Measurements from ENCODE around the gene CLN3.

CLN3 gene

DNA sequence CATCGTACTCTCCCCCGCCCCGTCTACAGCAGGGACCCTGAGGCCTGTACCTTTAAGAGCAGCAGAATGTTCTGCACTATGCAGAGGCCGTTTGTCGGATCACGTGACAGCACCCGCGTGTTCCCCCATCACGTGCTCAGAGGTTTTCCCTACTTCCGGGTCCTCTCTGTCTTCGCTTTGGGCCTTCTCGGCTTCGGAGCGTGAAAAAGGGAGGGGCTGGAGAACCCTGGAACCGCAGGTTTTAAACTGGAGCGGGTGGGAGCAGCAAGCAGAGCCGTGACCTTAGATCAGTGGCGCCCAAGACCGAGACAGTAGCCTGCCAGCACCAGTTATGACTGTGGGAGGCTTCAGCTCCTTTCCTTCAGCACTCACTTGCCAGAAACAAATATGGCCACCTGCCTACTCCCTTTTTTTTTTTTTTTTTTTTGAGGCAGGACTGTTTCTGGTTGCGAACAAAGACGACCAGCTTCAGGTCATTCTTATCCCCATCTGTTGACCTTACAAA, at the start of gene CLN3:
Gene CLN3 (minus strand): TSS at position 105 of the 505 bp plus-strand sequence. CDS start 315 bp downstream, outside the sequence.
- TF ChIP-seq, protein P1, sequence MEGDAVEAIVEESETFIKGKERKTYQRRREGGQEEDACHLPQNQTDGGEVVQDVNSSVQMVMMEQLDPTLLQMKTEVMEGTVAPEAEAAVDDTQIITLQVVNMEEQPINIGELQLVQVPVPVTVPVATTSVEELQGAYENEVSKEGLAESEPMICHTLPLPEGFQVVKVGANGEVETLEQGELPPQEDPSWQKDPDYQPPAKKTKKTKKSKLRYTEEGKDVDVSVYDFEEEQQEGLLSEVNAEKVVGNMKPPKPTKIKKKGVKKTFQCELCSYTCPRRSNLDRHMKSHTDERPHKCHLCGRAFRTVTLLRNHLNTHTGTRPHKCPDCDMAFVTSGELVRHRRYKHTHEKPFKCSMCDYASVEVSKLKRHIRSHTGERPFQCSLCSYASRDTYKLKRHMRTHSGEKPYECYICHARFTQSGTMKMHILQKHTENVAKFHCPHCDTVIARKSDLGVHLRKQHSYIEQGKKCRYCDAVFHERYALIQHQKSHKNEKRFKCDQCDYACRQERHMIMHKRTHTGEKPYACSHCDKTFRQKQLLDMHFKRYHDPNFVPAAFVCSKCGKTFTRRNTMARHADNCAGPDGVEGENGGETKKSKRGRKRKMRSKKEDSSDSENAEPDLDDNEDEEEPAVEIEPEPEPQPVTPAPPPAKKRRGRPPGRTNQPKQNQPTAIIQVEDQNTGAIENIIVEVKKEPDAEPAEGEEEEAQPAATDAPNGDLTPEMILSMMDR (conservative IDR thresholded peaks at IDR 0.05; ENCODE audit: low read length) = no peak
- peak within 1 kb of the TSS; percentile 98 for H3K4me3 ChIP-seq (ENCODE audit: low read length)

DNA sequence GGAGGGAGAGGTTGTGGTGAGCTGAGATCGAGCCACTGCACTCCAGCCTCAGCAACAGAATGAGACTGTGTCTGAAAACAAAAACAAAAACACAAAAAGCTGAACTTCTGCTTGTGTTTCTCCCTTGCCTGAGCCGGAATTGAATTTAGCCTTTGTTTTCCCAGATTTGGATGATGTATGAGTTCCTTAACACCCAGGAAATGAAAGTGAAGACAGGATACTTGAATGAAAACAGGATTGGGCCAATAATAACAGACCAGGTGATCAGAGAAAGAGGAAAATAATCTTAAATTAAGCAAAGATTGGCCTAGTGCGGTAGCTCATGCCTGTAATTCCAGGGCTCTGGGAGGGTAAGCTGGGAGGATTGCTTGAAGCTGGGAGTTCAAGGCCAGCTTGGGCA, 48.5 kb upstream of the CLN3 start:
- TF ChIP-seq, protein P1 (conservative IDR thresholded peaks at IDR 0.05; ENCODE audit: low read length) = no peak
- DNase-seq (ENCODE audit: low read depth) = no peak
- H3K4me3 ChIP-seq (ENCODE audit: low read length) = no peak overlapping the region

More for the DNA sequence above, at the start of gene CLN3:
- peak; percentile 95 for DNase-seq (ENCODE audit: low read depth)

DNA sequence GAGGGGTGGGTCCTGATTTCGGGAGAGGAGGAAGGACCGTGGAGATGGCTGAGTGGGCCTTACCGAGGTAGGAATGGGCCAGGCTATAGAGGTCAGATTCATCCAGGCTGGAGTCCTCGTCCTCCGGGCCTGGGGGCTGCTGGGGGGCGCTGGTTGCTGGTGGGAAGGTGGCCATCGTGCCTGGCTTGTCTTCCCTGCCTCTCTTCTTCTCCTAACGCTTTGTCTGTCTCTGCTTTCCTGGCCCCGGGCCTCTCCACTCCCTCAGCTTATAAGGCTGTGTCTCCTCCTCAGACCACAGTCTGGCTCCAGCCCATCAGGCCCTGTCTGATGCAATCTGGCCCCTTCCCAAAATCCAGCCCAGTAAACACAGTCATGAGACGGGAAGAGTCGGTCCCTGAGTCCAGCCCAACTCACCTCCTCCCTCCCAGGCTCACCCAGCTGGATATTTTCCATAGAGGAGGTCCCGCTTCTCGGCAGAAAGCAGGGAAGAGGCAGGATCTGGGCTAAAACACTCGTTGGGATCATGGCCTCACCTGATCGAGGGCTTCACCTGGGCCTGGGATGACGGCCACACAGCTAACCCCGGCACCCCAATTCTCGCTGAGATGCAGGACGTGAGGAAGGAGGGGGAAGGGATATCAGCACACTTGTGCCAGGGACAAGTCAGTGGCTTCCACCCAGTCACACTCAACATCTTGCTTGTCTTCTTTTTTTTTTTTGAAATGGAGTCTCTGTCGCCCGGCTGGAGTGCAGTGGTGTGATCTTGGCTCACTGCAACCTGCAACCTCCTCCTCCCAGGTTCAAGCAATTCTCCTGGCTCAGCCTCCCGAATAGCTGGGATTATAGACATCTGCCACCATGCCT, 47.1 kb upstream of the CLN3 start, which contains the start of gene NUPR1:
Gene NUPR1 (minus strand): TSS at position 242 of the 864 bp plus-strand sequence. CDS start 67 bp downstream, at position 175.
- TF ChIP-seq, protein P1 (conservative IDR thresholded peaks at IDR 0.05; ENCODE audit: low read length) = no peak
- peak within 1 kb of the TSS; percentile 88 for H3K4me3 ChIP-seq (ENCODE audit: low read length)
- DNase-seq (ENCODE audit: low read depth) = peak; percentile 99

DNA sequence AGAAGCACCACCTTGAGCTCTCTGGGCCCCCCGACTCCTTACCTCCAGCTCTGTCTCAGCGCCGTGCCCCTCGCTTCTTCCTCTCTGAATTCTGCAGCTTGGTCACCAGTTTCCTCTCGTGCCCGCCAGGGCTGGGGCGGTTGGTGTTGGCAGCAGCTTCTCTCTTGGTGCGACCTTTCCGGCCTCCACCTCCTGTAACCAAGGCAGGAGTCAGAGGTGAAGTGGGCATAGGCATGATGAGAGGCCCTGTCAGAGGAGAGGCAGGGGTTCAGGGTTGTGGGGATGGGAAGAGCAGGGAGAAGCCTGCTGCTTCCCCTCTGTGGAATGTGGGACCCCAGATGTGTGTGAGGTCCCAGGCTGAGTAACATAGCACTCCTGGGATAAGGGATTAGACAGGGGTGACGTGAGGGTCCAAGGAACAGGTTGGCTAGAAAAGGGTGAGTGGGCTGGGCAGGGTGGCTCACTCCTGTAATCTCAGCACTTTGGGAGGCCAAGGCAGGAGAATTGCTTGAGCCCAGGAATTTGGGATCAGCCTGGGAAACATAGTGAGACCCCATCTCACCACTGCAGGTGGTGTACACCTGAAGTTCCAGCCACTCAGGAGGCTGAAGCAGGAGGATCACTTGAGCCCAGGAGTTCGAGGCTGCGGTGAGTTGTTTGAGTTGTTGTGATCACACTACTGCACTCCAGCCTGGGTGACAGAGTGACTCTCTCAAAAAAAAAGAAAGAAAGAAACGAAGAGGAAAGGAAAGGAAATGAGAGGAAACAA, 46.3 kb upstream of the CLN3 start:
- TF ChIP-seq, protein P1 (conservative IDR thresholded peaks at IDR 0.05; ENCODE audit: low read length) = no peak
- no peak for DNase-seq (ENCODE audit: low read depth)
- H3K4me3 ChIP-seq (ENCODE audit: low read length) = peak overlapping the region; percentile 88

DNA sequence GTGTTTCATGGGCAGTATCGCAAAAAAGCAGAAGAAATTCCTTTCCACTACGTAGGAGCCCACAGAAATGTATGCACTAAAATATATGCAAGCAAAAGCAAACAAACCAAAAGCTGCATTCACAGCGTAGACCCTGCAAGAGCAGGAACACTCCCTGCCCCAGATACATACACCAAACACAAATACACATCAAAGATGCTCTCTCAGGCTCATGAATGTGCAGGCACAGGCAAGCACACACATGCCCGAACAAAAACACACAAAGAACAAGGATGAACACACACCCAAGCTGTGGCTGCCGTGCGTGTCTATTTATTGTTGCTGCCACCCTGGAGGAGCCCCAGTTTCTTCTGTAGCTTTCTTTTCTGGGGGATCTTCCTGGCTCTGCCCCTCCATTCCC, 45.2 kb upstream of the CLN3 start:
- TF ChIP-seq, protein P1 (conservative IDR thresholded peaks at IDR 0.05; ENCODE audit: low read length) = no peak
- H3K4me3 ChIP-seq (ENCODE audit: low read length) = peak overlapping the region; percentile 88
- DNase-seq (ENCODE audit: low read depth) = no peak

DNA sequence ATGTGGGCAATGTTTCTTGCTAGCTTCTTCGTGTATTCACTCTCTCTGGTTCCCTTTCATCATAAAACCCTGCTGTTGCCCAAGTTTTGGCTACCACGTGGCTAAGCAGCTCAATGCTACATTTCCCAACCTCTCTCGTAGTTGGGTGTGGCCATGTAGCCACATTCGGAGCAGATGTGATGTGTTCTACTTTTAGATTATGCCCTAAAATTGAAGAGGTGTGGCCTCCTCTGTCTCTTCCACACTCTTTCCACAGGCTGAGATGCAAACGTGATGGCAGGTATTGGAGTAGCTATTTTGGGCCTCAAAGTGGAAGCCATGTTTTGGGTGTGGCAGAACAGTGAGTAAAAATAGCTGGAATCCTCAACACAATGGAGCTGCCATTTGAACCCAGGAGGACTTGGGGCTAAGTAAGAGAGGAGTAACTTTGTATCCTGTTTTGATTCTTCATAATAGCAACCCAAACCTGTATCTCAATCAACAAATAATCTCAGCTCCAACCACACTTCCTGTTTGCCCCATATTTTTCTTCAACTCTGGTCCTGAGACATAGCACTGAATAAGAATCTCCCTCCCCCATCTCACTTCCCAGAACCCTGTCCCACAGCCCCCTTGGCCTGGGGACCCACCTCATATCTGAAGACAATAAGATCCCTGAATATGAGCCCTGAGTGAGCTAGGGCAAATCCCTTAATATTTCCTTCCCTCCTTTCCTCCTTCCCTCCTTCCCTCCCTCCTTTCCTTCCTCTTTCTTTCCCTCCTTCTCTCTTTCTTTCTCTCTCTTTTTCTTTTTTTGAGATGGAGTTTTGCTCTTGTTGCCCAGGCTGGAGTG, 42.9 kb upstream of the CLN3 start:
- H3K4me3 ChIP-seq (ENCODE audit: low read length) = no peak overlapping the region
- peak; percentile 89 for DNase-seq (ENCODE audit: low read depth)
- TF ChIP-seq, protein P1 (conservative IDR thresholded peaks at IDR 0.05; ENCODE audit: low read length) = no peak

All from AG10803 (cell line).